ENCODE measurements around the gene DNMT3A.
A peak's percentile ranks its signal among the peaks of the same experiment; 100 is the strongest.
"Not testable (repeated sequence)": the region's sequence is repeated elsewhere in the genome, so short reads cannot be mapped to it uniquely, and the experiment has no call there.

Gene DNMT3A

DNA sequence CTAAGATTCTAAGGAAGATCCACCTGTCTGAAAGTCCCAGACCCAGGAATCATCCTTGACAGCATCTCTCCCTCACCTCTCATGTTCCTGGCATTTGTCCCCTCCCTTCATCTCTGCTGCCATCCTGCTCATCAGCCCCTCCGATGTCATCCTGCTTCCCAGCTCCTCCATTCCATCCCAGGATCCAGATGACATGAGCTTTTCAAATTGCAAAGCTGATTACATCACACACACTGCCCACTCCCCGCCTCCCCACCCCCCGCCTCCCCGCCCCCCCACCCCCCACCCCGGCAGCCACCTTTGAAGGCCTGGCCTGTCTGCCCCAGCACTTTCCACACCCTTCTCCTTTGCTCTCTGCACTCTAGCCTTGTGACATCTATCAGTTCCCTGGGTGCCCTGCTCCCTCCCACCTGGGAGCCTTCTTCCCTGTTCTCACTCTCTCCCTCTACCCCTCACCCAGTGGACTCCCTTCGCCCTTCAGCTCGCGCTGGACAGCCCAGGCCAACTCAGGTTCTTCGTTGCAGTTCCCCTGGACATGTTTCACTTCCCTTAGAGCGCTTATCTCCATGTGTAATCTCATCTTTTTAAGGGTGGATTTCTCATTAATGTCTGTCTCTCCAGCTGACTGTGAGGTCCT, 61.6 kb downstream of the DNMT3A start:
- no peak for DNase-seq

DNA sequence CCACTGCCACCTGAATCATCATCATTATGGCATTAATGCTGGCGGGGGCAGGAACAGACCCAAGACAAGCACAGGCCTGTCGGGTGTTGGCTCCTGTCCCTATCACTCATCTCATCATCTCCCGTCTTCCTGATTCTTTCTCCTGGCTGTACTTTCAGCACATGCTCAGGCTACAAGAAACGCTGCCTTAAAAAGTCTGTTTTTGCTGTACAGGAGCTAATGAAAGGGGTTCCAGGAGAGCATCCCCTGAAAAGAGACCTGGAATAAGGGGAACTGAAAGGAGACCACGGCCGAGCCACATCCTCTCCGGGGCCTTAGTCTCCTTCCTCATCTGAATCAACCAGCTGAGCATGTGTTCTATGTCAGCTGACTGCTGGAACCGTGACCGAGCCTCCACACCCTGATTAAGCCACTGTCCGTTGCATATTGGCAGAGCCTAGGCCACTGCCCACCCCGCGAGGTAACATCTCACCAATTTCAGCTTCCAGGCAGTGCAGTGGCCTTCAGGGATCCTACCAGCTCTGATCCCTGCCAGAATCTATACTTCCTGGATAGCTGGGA, 62.6 kb downstream of the DNMT3A start:
- no peak for DNase-seq

DNA sequence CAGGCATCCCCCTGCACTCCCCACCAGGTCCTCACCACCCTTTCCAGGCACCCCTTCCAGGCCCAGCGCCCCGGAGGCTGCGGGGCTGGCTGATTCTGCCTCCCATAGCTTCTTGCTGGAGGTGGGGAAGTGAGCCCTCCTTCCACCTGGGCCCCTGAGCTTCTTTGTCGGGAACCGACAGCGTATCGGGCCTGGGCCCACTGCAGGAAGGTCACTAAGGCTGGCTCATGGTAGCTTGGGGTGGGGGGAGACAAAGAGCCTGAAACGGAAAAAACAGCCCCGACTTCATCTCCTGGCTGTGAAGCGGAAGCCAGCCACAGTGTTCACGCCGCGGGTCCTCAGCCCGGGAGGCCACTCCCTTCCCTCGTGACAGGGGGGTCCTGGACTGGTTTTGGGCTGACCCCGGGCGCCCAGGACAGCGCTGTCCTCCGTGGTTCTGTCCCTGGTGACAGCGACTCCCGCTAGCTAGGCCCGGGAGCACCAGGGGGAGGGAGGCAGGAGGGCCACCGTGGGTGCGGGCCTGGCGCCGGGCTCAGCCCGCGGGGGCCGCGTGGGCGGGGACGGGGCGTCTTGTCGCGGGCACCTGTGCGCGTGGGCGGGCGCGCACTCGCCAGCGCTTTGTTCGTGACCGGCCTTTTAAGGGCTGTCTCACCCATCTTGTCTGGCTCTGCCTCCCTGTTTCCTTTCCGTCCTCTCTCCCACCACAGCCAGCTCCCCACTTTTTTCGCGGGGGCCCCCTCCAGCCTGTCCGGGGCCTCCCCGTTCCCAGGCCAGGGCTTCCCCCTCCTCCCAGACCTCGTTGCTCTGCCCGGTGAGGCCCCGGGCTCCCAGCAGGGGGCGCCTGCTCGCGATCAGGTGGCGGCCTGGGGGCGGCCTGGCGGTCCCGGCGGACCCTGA, 64.9 kb downstream of the DNMT3A start:
- DNase-seq, result no peak

DNA sequence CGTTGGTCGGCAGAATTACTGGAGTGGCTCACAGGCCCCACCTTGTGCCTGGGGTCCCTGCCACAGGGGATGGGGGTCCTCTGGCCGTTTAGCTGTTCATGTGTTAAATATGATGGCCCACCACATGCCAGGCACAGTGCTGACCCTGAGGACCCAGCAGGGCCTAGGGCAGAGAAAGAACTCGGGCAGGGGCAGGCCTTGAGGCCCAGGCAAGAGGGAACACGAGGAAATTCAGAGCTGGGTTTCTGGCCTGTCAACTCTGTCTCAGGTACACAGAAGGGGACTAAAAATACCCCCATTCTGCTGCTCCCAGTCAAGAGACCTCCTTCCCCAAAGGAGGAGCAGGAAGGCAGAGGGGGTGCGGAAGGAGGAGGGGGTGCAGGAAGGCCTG, 66.2 kb downstream of the DNMT3A start:
- no peak for DNase-seq

DNA sequence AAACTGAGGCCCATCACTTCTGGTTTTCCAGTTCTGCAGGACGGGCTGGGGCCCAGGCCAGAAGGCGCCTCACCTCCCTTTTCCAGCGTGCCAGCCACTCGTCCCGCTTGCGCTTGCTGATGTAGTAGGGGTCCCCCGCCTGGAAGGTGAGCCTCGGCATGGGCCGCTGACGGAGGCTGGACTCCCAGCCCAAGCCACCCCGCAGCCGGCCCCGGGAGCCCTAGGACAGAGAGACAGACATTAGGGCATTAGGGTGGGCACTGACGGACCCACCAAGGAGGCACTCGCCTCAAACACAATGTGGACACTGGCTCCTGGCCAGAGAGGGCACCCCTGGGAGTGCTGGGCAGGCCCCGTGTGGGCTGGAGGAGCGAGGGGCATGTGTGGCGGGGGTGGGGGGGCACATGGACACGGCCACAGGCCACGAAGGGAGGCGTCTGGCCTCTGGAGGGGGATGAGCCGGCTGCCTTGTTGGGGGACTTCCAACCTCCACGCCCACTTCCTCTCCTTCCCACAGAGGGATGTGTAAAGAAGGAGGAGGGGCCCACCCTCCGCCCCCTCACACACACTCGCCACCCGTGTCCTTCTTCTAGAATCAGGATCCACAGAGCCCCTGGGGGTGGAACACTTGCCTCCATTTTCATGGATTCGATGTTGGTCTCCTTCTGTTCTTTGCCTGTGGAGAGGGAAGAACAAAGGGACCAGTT, 66.7 kb downstream of the DNMT3A start:
- DNase-seq, result no peak

DNA sequence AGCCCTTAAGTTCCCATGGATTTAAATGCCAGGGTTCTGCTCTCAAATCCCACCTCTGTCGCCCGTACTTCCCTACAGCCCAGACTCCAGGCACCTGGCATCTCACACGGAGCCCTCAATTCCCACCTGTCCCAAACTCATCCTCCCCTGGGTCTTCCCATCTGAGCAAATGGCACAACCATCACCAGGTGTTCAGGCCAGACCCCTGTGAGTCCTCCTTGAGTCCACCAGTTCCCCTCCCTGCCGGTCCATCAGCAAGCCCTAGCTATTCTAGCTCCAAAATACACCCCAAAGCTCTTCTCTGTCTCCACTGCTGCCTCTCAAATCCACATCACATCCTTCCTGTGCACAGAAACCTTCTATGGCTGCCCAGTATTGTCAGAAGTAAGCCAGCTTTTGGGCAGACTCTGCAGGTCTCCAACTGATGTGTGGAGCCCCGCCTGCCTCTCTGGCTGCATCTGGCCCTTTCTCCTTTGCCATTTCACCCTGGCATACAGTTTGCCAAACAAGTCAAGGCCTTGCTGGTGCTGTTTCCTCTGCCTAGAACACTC, 67.7 kb downstream of the DNMT3A start:
- no peak for DNase-seq

DNA sequence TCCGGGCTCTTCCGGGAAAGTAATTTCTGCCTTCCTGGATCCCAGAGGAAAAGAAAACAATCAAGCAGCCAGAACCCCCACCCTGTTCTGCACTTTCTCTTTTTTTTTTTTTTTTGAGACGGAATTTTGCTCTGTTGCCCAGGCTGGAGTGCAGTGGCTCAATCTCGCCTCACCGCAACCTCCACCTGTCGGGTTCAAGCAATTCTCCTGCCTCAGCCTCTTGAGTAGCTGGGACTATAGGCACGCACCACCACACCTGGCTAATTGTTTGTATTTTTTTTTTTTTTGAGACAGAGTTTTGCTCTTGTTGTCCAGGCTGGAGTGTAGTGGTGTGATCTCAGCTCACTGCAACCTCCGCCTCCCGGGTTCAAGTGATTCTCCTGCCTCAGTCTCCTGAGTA, 69.0 kb downstream of the DNMT3A start:
- not testable (repeated sequence) for DNase-seq

DNA sequence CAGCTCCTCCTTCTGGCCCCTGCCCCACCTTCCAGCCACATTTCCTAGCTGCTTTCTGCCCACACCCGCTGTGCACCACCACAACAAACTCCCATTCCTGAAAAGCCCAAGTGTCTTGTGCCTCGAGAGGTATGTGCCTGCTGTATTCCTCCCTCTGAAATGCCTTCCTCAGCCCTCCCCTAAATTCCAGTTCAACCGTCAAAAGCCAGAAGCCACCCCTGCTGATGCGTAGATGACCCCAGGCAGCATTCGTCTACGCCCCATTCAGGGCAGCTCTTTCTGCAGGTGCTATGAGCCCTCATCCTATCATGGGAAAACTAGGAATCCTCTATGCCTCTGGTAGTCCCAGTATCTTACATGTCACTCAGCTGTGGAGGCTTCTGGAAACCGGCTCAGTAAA, 71.7 kb downstream of the DNMT3A start:
- no peak for DNase-seq

DNA sequence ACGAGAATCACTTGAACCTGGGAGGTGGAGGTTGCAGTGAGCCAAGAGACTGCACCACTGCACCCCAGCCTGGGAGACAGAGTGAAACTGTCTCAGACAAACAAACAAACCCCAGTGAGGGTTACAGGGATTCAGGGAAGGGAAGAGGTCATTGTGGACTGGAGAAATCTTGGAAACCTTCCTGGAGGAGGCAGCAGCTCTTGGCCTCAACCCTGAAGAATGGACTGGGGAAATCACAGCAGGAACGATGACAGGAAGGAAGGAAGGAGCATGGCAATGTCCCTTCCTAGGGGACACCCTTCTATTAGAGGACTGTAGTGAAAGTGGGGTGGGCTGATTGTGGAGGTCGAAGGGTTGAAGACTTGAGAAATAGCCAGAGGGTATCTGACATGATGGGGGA, 72.5 kb downstream of the DNMT3A start:
- DNase-seq, result no peak

DNA sequence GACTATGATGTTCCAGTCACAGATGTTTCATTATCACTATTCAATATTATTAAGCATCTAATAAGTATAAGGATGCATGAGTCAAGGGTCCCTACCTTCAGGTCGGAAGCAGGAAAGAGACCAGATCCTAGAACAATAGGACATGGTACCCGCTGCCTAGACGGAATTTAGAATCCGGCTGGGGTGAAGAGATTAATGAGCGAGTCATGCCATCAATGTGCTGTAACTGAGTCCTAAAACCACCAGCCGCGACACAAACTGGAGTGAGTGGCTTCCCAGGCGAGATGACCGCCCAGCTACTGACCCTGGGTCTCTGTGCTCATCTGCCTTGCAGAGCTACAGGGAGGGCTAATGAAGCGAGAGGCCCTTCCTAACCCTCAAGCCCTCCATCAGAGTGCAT, 73.6 kb downstream of the DNMT3A start:
- no peak for DNase-seq

DNA sequence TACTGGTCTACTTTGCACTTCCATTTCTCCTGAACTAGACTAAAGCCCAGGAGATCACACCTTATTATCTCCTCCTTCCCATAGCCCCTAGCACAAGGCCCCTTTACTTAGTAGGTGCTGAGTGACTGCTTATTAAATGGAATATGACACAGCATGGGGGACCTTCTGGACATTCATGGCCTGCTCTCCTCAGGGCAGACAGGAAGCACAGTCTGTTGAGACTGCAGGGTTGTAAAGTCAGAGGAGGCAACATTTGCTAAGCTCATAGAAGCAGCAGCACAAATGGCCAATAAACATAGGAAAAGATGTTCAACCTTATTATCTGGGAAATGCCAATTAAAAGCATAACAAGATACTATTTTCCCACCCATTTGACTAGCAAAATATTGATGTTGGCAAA, 75.3 kb downstream of the DNMT3A start:
- no peak for DNase-seq

DNA sequence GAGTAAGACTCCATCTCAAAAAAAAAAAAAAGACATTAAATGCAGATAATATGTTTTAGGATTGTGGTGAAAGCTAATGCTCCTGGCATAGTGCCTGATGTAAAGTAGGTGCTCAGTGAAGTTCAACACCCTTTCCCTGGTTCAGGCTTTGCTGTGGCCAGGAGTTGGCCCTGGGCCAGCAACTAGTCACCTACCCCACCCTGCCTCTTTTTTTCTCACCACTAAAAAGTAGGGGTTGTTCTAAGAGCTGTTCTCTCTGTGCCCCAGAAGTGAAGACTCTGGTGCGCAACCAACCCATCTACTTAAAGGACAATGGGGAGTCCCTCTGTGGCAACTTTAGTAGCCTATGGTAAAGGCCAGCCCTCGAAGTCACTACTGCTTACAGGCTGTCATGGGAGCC, 75.9 kb downstream of the DNMT3A start:
- DNase-seq, result no peak

DNA sequence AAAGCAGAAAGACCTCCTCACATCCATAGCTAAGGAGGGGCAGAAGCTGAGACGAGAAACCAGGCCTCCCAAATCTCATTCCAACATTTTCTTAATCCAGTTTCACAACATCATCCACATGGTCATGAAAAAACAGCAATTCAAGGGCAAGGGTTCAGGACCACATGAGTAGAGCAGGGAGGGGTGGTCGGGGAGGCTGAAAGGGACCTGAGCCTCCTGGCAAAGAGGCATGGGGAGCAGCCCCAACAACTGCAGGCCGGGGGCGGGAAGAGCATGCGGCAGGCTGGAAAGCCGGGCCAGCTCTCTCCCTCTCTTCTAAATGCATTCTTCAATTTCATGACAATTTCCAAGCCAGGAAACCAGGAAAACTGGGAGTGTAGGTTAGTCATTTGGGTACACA, 76.7 kb downstream of the DNMT3A start:
- no peak for DNase-seq

DNA sequence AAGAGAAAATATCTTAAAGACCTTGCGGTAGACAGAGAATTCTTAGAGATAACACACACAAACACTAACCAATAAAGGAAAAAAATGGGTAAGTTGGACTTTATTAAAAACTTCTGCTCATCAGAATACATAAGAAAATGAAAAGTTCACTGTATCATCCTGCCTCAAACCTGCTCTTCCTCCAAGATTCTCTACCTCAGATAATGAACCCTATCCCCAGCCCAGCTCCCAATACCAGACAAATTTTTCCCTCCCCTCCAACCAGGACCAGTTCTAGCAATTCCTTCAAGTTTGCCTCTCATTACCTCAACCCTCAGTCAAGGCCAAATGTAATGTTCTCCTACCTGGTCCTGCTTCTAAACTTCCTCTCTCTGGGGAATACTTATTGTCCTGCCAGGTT, 79.4 kb downstream of the DNMT3A start:
- DNase-seq, result no peak

DNA sequence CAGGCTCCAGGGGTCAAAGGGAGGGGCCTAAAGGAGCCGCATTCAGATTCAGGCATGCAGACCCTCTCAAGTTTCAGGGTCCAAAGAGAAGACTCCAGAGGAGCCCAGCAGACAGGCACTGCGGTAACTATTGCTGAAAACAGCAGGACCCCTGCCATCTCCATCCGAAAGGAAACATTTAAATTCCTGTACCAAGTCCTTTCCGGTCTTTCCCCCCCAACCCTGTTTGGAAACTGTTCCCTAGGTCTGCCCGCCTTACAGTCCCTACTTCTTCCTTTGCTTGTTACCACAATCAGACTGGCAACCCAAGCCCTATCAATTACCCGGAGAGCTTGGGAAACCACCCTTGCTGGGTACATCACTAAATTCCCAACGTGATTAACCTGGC, 82.0 kb downstream of the DNMT3A start:
- no peak for DNase-seq

DNA sequence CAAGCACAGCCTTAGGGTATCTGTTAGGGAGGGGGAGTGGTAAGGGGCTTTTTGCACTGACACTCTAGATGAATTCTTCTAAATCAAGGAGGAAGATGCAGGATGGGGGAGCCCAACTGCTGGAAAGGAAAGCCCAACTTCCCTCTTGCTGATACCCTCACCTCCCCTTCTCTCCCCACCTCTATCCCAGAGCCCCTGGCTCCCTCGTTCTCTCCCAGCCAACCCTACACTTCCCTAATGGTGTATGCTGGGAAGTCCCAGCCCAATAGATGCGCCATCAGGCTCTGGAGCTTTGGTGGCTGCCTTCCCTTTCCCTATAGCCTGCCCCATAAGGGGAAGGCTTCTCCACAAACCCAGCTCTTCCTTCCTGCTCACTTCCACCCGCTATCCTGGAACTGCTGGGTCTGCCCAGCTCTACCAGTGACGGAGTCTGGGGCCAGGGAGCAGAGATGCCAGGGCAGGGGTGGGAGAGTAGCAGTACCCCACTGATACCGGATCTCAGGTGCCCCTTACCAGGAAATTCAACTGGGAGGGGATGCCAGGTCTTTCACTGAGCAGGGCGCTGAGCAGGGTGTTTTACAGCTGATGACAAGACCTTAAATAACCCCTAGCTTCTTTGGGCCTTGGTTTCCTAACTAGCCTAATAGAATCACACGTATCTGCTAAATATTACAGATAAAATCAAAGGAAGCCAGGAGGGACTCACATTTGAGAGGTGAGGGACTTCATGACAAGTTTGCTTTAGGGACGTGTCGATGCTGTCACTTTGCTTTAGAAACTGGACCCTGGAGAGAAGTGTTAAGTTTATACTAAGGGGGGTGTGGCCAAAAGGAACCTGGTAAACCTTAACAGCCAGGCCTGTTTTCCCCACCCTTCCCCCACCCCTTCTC, 82.6 kb downstream of the DNMT3A start:
- no peak for DNase-seq

DNA sequence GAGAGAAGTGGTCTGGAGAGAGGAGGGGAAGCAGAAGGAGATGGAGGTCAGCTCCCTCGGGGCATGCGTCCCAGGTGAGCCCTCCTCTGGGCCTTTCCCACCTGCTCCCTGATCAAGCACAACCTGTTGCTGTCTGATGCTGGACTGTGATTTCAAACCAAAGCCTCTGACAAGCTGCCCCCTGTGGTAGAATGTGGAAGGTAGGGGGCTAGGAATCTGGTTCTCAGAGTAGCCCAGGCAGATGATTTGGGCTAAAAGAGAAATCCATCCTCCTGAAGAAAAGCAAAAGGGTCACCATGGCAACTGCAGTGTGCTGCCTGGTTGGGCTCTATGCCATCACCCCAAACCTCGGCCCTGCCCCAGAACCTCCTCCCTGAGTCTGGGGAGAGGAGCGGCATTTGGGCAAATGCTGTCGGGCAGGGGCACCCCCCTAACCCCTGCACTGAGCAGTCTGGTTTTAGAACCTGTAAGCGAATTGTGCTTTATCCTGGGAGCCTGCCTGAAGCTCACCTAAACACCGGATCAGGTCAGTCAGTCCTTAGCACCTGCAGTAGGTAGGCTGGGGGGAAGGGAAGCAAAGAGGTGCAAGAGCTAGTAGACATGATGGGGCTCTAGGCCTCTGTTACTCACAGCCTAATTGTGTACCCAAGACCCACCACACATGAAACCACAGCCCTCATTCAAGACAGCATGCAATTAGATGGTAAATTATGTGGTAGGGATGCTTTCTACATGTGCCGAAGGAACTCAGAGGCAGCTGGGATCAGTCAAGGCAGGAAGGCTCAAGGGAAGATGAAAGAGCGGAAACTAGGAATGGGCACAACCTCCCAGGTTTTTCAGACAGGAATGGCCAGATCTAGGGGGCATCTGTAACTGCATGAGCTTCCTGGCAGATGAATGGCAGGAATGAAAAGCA, 83.5 kb downstream of the DNMT3A start:
- DNase-seq, result no peak

DNA sequence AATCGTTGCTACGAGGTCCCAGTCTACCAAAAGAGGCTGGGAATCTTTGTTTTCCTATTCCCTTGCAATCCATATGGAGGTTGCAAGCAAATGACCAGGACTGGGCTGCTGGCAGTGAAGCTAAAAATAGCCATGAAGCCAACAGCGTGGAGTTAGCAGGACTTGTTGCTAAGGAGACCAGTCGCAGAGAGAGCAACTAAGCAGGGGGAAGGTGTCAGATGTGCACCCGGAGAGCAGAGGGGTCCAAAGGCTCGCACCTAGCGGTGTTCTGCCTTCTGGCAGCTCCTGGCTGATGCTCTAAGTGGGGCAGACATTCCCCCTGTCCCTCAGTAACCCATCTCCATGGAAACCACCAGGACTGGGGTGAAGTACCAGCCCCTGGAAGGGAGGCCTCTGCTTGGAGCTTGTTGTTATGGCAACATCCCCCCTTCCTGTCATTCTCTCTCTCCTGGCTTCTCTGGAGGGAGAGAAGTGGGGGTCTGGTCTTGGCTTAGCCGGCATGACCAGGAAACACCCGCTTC, 84.6 kb downstream of the DNMT3A start:
- peak; percentile 46 to 78 for DNase-seq

DNA sequence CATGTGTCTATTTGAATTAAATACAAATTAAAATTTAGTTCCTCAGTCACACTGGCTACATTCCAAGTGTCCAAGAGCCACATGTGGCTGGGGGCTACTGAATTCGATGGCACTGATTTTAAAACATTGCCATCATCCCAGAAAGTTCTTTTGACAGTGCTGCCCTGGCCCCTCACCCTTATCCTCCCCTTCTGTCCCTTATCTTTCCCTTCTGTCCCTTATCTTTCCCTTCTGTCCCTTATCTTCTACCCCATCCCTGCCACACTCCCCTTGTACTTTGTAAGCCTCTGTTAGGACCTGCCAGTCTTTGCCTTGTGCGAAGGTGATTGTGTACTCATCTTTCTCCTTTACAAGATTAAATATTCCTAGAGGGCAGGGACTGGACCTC, 85.2 kb downstream of the DNMT3A start:
- no peak for DNase-seq

DNA sequence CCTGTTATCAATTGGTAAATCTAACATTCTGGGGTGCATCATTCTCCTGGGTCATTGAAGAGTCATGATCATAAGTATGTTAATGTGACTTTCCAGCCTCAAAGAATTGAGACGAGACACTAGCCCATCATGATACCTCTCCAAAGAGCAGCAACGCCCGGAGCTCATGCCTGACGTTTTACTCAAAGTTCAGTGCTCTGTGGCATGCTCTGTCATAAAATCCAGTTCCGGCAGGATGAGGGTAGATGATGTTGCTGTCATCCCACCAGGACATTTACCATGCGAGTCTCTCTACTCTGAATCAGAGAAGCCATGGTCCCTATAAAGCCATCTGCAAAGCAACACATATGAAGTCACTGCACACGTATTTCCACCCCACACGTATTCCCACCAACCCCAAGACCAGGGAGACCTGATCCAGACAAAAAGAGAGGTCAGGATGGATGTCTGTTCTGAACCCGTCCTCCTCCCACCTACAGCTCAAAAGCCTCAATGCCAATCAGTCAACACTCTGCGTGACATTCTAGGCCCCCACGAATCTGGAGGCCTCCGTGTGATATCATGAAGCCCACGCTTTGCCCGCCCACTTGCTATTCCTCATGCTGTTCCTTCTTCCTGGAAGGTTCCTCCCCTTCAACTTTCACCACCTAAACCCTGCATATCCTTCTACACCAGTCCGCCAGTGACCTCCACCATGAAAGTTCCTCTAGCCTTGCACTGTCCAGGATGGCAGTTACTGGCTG, 85.8 kb downstream of the DNMT3A start:
- no peak for DNase-seq
